Kidney epithelial cell (primary cell): ENCODE data around the gene ACAD11. TPM values are rescaled to one million over a fixed set of nuclear protein-coding genes. Genes with fewer than 3 reads are reported as not detected.

Experiments
- DNase-seq: peaks from one replicate; pipeline ENCODE4 v3.0.0-alpha.2; 2010; ENCODE audit warnings: low read depth
- H3K27me3 ChIP-seq: 2 replicates; pipeline ENCODE4 v1.6.0; 2011; ENCODE audit warnings: low read length; ENCODE audit not compliant: control insufficient read depth, insufficient read depth
- H3K36me3 ChIP-seq: 2 replicates; pipeline ENCODE4 v1.5.1; 2011; ENCODE audit warnings: low read length; ENCODE audit not compliant: control insufficient read depth, insufficient read depth
- H3K4me3 ChIP-seq: 2 replicates; pipeline ENCODE4 v1.5.1; 2011; ENCODE audit warnings: low read depth, mild to moderate bottlenecking, control low read depth, low read length
- total RNA-seq: library from RNA; depleted of rRNA; stranded (reverse); fragments of >200 nt; gene quantifications from 2 replicates; pipeline ENCODE4 v1.2.3, GENCODE V29; 2015
- TF ChIP-seq, protein P1 (sequence below): IDR thresholded peaks from 2 replicates; pipeline ENCODE4 v1.5.1; 2011; ENCODE audit warnings: mild to moderate bottlenecking, moderate library complexity, low read length, control low read depth, inconsistent platforms; ENCODE audit not compliant: insufficient read depth, poor library complexity, severe bottlenecking

ACAD11 gene
- total RNA-seq, 1 donor from 2014 or later: 24.7 TPM

DNA sequence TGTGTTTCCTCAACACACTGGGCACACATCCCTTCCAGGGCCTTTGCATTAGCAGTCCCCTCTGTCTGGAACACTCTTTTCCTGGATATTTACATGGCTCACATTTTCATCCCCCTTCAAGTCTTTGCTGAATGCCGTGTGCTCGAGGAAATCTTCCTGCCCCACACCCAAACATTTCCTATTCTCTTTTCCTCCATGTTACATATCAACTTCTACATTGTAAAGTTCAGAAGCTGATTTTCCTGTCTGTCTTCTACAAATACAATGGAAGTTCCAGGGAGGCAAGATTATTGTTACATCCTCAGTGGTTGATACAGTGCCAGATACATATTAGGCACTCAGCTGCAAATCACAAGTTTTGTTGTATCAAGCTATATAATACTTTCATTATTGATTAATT lies 4.1 kb downstream of the ACAD11 start:
- TF ChIP-seq, protein P1, sequence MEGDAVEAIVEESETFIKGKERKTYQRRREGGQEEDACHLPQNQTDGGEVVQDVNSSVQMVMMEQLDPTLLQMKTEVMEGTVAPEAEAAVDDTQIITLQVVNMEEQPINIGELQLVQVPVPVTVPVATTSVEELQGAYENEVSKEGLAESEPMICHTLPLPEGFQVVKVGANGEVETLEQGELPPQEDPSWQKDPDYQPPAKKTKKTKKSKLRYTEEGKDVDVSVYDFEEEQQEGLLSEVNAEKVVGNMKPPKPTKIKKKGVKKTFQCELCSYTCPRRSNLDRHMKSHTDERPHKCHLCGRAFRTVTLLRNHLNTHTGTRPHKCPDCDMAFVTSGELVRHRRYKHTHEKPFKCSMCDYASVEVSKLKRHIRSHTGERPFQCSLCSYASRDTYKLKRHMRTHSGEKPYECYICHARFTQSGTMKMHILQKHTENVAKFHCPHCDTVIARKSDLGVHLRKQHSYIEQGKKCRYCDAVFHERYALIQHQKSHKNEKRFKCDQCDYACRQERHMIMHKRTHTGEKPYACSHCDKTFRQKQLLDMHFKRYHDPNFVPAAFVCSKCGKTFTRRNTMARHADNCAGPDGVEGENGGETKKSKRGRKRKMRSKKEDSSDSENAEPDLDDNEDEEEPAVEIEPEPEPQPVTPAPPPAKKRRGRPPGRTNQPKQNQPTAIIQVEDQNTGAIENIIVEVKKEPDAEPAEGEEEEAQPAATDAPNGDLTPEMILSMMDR: no peak
- Histone ChIP-seq H3K27me3 (no peaks in the 10 kb centered on the region), H3K4me3 (no peak overlapping the region), H3K36me3 (no peaks in the 10 kb centered on the region)
- no peak for DNase-seq

DNA sequence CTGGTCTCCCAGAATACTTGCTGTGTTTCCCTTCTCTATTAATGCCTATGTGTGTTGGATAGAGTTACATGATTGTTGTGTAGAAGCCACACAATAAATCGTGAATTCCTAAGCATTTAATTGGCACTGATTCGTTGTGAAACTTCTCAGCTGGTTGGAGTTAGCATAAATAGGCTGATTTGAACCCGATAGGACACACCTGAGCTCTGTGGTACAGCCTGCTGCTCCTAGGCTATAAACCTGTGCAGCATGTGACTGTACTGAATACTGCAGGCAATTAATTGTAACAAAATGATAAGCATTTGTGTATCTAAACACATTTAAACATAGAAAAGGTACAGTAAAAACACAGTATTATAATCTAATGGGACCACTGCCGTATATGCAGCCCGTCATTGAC lies 4.9 kb downstream of the ACAD11 start:
- no peak for DNase-seq
- Histone ChIP-seq H3K4me3 (no peak overlapping the region), H3K36me3 (no peaks in the 10 kb centered on the region), H3K27me3 (no peaks in the 10 kb centered on the region)
- TF ChIP-seq, protein P1: no peak

DNA sequence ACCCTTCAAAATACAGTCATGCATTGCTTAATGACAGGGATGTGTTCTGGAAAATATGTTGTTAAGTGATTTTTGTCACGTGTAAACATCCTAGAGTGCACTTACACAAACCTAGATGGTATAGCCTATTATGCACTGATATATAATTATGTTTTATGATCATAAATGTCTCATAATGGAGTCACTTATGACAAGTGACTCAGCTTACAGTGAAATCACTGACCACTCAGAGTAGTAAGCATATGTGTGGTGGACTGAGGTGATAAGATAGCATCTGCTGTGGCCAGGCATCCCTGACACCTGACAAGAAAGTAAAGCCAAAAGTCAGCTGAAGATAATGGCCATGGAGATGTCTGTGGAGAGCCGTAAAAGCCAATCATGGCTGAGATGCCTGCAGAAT lies 5.4 kb downstream of the ACAD11 start:
- no peak for DNase-seq
- Histone ChIP-seq H3K4me3 (no peak overlapping the region), H3K27me3 (no peaks in the 10 kb centered on the region), H3K36me3 (no peaks in the 10 kb centered on the region)
- TF ChIP-seq, protein P1: no peak

DNA sequence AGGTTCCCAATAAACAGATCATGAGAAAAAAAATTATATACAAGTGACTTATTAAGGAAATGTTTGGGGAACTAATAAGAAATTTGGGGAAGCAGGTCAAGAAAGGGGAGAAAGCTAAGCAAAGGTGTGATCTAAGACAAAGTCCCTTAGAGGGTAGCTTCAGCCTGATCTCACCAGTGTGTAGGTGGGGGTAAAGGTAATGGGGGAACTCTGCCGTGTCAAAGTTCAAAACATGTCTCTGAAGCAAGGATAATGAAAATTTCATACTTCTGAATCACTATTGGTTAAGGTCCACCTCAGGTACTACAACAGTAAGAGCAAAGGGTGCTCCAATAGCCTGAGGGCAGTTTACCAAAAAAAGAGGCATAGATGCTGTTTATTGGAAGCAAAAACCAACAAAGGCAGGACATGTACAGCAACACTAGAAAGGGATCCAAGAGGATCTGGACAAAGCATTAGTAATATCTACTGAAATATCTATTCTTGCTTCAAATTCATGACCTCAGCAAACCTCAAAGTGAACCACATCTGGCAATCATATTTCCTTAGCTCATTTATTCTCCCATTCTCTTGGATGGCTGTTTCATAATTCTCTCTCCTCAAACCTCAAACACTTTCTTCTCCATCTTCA lies 6.9 kb downstream of the ACAD11 start:
- H3K27me3 ChIP-seq: no peaks in the 10 kb centered on the region
- no peak overlapping the region for H3K4me3 ChIP-seq
- DNase-seq: no peak
- H3K36me3 ChIP-seq: no peaks in the 10 kb centered on the region
- TF ChIP-seq, protein P1: no peak

DNA sequence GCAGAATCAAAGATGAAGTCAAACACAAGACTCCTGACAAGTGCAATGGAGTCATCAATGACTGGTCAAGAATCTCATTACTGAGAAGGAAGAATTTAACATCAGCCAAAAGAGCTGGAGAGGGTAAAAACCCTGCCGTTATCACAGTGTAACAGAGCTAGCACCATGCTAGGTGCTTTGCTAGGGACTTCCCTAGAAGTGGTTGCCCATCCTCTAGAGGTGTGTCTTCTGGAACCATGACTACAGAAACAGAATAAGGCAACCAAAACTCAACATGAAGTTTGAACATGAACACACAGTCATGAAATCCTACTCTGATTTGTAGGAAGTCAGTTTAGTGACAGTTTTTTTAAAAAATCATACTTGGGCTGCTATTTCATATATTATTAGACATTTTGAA lies 9.5 kb downstream of the ACAD11 start:
- Histone ChIP-seq H3K27me3 (no peaks in the 10 kb centered on the region), H3K4me3 (no peak overlapping the region), H3K36me3 (no peaks in the 10 kb centered on the region)
- DNase-seq: no peak
- TF ChIP-seq, protein P1: no peak

DNA sequence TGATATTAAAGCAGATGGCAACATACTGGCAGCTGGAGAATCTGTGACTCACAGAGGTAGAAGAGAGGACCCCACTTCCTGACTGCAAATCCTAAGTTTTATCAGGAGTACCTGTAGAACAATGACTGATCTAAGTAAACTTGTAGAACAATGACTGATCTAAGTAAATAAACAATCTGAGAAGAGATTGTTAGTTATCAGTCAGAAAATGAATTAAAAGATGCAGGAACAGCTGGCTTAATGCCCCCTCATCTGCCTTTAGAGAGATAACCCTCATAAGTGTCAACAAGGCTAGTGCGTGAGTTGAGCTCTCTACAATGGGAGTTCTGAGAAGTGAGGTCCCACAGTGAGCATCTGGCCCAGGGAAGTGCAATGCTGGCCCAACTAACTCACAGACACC lies 14.6 kb downstream of the ACAD11 start:
- no peak for DNase-seq
- H3K4me3 ChIP-seq: no peak overlapping the region
- TF ChIP-seq, protein P1: no peak
- no peaks in the 10 kb centered on the region for H3K36me3 ChIP-seq
- no peaks in the 10 kb centered on the region for H3K27me3 ChIP-seq
